Measurements from ENCODE around the gene TOPBP1.

GRCh38 chr3:133599280-133599679 lies 62.5 kb downstream of the TOPBP1 start:
- TF ChIP-seq CTCF (IDR thresholded peaks at IDR 0.05; ENCODE audit: low read depth, low read length): no peak
- TF ChIP-seq POLR2A (IDR thresholded peaks at IDR 0.05; ENCODE audit: extremely low read depth, insufficient read length): no peak
- no peak for TF ChIP-seq MYC (IDR thresholded peaks at IDR 0.05; ENCODE audit: low read depth, low read length)

Measured in NB4 (cell line).